Endothelial cell of umbilical vein (primary cell): ENCODE results near the gene UNC5C. TPM values are rescaled to one million over a fixed set of nuclear protein-coding genes. Genes with fewer than 3 reads are reported as not detected.

Experiments
- BruUV-seq: library from RNA; stranded (reverse); fragments of 400-500 nt; replicated peaks from 2 replicates; lab custom pipeline; 2021; lab: Mats Ljungman, UMichigan
- CTCF ChIA-PET: fragments of 300-600, 350-600 bp; sonication (Branson Sonifier 250); formaldehyde crosslinking; loops from one replicate; lab custom pipeline; 2021; ENCODE audit warnings: antibody characterized with exemption, inconsistent platforms; lab: Charles Lee
- POLR2A ChIA-PET: fragments of 300-600, 350-600 bp; sonication (Branson Sonifier 250); formaldehyde crosslinking; loops from one replicate; lab custom pipeline; 2021; ENCODE audit warnings: antibody characterized with exemption, inconsistent platforms; lab: Charles Lee
- DNase-seq: peaks from one replicate; pipeline ENCODE4 v3.0.0-alpha.2; 2011; ENCODE audit warnings: low read depth, low spot score
- FAIRE-seq: peaks from 2 replicates; lab custom pipeline; 2011; peaks lifted over from hg19 to GRCh38; lab: Jason Lieb, UNC
- H2AFZ ChIP-seq: 2 replicates; pipeline ENCODE4 v1.6.0; 2012; ENCODE audit warnings: low read depth, low read length, control low read depth, inconsistent platforms
- H3K27ac ChIP-seq: 2 replicates; pipeline ENCODE4 v1.5.1; 2011; ENCODE audit warnings: low read depth, mild to moderate bottlenecking, control low read depth, low read length, moderate library complexity; ENCODE audit not compliant: insufficient read depth
- H3K27me3 ChIP-seq, 2 experiments: 2 replicates each; pipeline versions ENCODE4 v1.6.0 to v1.6.1; 2011; ENCODE audit warnings: low read length in 2 of 2, mixed read lengths in 1 of 2; ENCODE audit not compliant: control insufficient read depth in 2 of 2, insufficient read depth in 2 of 2
- H3K36me3 ChIP-seq, 2 experiments: 2 replicates in 1 of 2; 3 replicates in 1 of 2; pipeline ENCODE4 v1.5.1; 2011; ENCODE audit warnings: low read length in 2 of 2, mild to moderate bottlenecking in 1 of 2, moderate library complexity in 1 of 2; ENCODE audit not compliant: control insufficient read depth in 2 of 2, insufficient read depth in 2 of 2; ENCODE audit errors: extremely low read depth in 1 of 2
- H3K4me1 ChIP-seq: 3 replicates; pipeline ENCODE4 v1.5.1; 2011; ENCODE audit warnings: mild to moderate bottlenecking, low read length; ENCODE audit not compliant: control insufficient read depth, insufficient read depth; ENCODE audit errors: extremely low read depth
- H3K4me2 ChIP-seq: 2 replicates; pipeline ENCODE4 v1.6.1; 2011; ENCODE audit warnings: low read length, control low read depth, mixed read lengths; ENCODE audit not compliant: insufficient read depth
- H3K4me3 ChIP-seq, 3 experiments: fragments of 200-600 bp in 1 of 3; sonication (generic), shearing (Covaris generic) in 1 of 3; replicated peaks in 1 of 3; 2 replicates each; pipeline ENCODE4 v1.5.1; 2011 to 2016; ENCODE audit warnings: control low read depth in 3 of 3, low read length in 3 of 3, mild to moderate bottlenecking in 2 of 3, inconsistent platforms in 1 of 3, low read depth in 1 of 3, moderate library complexity in 1 of 3; ENCODE audit not compliant: insufficient read depth in 1 of 3
- H3K79me2 ChIP-seq: 2 replicates; pipeline ENCODE4 v1.6.0; 2012; ENCODE audit warnings: low read length, inconsistent platforms; ENCODE audit not compliant: control insufficient read depth, insufficient read depth
- H3K9ac ChIP-seq: replicated peaks from 2 replicates; pipeline ENCODE3; 2011; ENCODE audit warnings: low read length, control low read depth; ENCODE audit not compliant: insufficient read depth; ENCODE audit errors: extremely low read depth
- H3K9me1 ChIP-seq: replicated peaks from 3 replicates; pipeline ENCODE4 v1.6.0; 2011; ENCODE audit warnings: mild to moderate bottlenecking, low read length; ENCODE audit not compliant: control insufficient read depth, insufficient read depth; ENCODE audit errors: extremely low read depth
- H3K9me3 ChIP-seq: replicated peaks from 2 replicates; pipeline ENCODE4 v1.5.1; 2012; ENCODE audit warnings: low read length, inconsistent platforms; ENCODE audit not compliant: control insufficient read depth, insufficient read depth
- H4K20me1 ChIP-seq: replicated peaks from 2 replicates; pipeline ENCODE3; 2011; ENCODE audit warnings: mild to moderate bottlenecking, low read length; ENCODE audit not compliant: control insufficient read depth, insufficient read depth; ENCODE audit errors: extremely low read depth
- CTCF ChIP-seq, 2 donors: IDR thresholded peaks; 1 replicate in 1 of 2; 2 replicates in 1 of 2; pipeline ENCODE4 v1.5.1; 2011; ENCODE audit warnings: low read length in 2 of 2, mild to moderate bottlenecking in 2 of 2, moderate library complexity in 2 of 2, control low read depth in 1 of 2, inconsistent platforms in 1 of 2, low read depth in 1 of 2; ENCODE audit not compliant: insufficient read depth in 1 of 2; ENCODE audit errors: extremely low read depth in 1 of 2
- EZH2 ChIP-seq: IDR thresholded peaks from 2 replicates; pipeline ENCODE4 v1.6.1; 2012; ENCODE audit warnings: borderline replicate concordance, low read depth, mild to moderate bottlenecking, moderate library complexity, low read length, inconsistent platforms; ENCODE audit not compliant: severe bottlenecking
- JUN ChIP-seq: IDR thresholded peaks from 2 replicates; pipeline ENCODE4 v1.6.1; 2011; ENCODE audit warnings: borderline replicate concordance, low read depth; ENCODE audit not compliant: insufficient read length, insufficient read depth
- MYC ChIP-seq: IDR thresholded peaks from one replicate; pipeline ENCODE4 v1.6.1; 2011; ENCODE audit warnings: mild to moderate bottlenecking, low read depth, low read length
- POLR2AphosphoS5 ChIP-seq: IDR thresholded peaks from 2 replicates; pipeline ENCODE4 v1.6.1; 2012; ENCODE audit warnings: low read depth, mild to moderate bottlenecking, control low read depth, low read length, moderate library complexity; ENCODE audit not compliant: insufficient read depth
- dilution Hi-C: fragments of 300-500 bp; cut with MboI; formaldehyde crosslinking; loops from one replicate; pipeline ENCODE4 v1.15.0; 2019; ENCODE audit warnings: low sequenced_read_pairs; ENCODE audit not compliant: extremely low pct_ligation_motif_present
- intact Hi-C: fragments of 100-400 bp; cut with micrococcal nuclease; formaldehyde crosslinking; loops from one replicate; pipeline ENCODE4 v1.10.0; 2022
- polyA plus RNA-seq, 4 experiments: library from polyadenylated mRNA; depleted of rRNA in 3 of 4; stranded (reverse) in 3 of 4; unstranded in 1 of 4; fragments of >200 nt; gene quantifications; 2 replicates each; pipeline versions ENCODE4 v1.2.1 to v1.2.3, GENCODE V29; 2011 to 2012; ENCODE audit warnings: missing spikeins in 1 of 4
- total RNA-seq: library from RNA; stranded (reverse); gene quantifications from 2 replicates; pipeline ENCODE4 v1.2.3, GENCODE V29; 2021

The UNC5C gene
- total and polyA plus RNA-seq, 2 donors (not counting 3 experiments of a cell fraction or from before 2014, with no cell fraction given): 0.44 to 0.53 TPM

GRCh38 chr4:95215991-95216605 lies 332.7 kb downstream of the UNC5C start:
- ChIA-PET CTCF (no interaction called here), POLR2A (no interaction called here)
- H3K9ac ChIP-seq: no peak overlapping the region
- no peaks in the 10 kb centered on the region for H3K27me3 ChIP-seq
- BruUV-seq: no TSS peak
- H4K20me1 ChIP-seq: no peaks in the 10 kb centered on the region
- no peaks in the 10 kb centered on the region for H3K9me3 ChIP-seq
- intact Hi-C loops: no loop called here
- H3K4me1 ChIP-seq: no peaks in the 10 kb centered on the region
- no peaks in the 10 kb centered on the region for H3K9me1 ChIP-seq
- DNase-seq (no peak), FAIRE-seq (no peak)
- TF ChIP-seq CTCF (IDR thresholded peaks at IDR 0.05; ENCODE audit: extremely low read depth in 1 of 2, insufficient read depth in 1 of 2, low read depth in 1 of 2, low read length in 2 of 2) (no peak), MYC (no peak), EZH2 (no peak), JUN (no peak), POLR2AphosphoS5 (no peak)
- dilution Hi-C loops: no loop called here
- H2AFZ ChIP-seq: no peak overlapping the region
- H3K4me3 ChIP-seq: no peak overlapping the region
- H3K4me2 ChIP-seq: no peak overlapping the region
- no peaks in the 10 kb centered on the region for H3K36me3 ChIP-seq
- no peaks in the 10 kb centered on the region for H3K79me2 ChIP-seq
- H3K27ac ChIP-seq: no peak overlapping the region

- no peak for TF ChIP-seq MYC
- Histone ChIP-seq H3K27ac (no peak overlapping the region), H3K27me3 (no peaks in the 10 kb centered on the region), H3K9ac (no peak overlapping the region), H3K4me2 (no peak overlapping the region), H3K9me3 (no peaks in the 10 kb centered on the region), H4K20me1 (no peaks in the 10 kb centered on the region), H3K36me3 (no peaks in the 10 kb centered on the region), H3K79me2 (no peaks in the 10 kb centered on the region), H2AFZ (no peak overlapping the region), H3K4me3 (no peak overlapping the region), H3K4me1 (no peaks in the 10 kb centered on the region), H3K9me1 (no peaks in the 10 kb centered on the region)
- POLR2A ChIA-PET: no interaction called here
- dilution Hi-C loops: no loop called here
- CTCF ChIA-PET: interaction anchor here (1.6 kb wide), 1 partner anchor 10 kb away, joined by 5 read pairs; no protein-coding TSS in a partner anchor
- intact Hi-C loops: no loop called here
- no TSS peak for BruUV-seq
- DNase-seq (no peak), FAIRE-seq (no peak)
Measured at GRCh38 chr4:95215043-95215442, 333.7 kb downstream of the UNC5C start.
